T-helper 1 cell treated with Interleukin-12 subunit alpha and Interleukin-12 subunit beta and Interleukin-4 antibody, amounts not matched to agents 30 μg/mL and 1 μg/mL, for 36 hours (primary cell): ENCODE results near the gene PKNOX2.

Experiments used
- H3K27ac Mint-ChIP-seq: one replicate; pipeline ENCODE4 v1.8.0; 2021; ENCODE audit warnings: mild to moderate bottlenecking, mixed read lengths
- H3K27me3 Mint-ChIP-seq: one replicate; pipeline ENCODE4 v1.8.0; 2021; ENCODE audit warnings: low read depth, mixed read lengths
- H3K36me3 Mint-ChIP-seq: one replicate; pipeline ENCODE4 v1.8.0; 2021; ENCODE audit warnings: low read depth, mixed read lengths
- H3K4me1 Mint-ChIP-seq: one replicate; pipeline ENCODE4 v1.8.0; 2021; ENCODE audit warnings: low read depth, mixed read lengths
- H3K4me3 Mint-ChIP-seq: one replicate; pipeline ENCODE4 v1.8.0; 2021; ENCODE audit warnings: mild to moderate bottlenecking, moderate library complexity, mixed read lengths
- H3K9me3 Mint-ChIP-seq: one replicate; pipeline ENCODE4 v1.8.0; 2021; ENCODE audit warnings: mixed read lengths

PKNOX2 gene

DNA sequence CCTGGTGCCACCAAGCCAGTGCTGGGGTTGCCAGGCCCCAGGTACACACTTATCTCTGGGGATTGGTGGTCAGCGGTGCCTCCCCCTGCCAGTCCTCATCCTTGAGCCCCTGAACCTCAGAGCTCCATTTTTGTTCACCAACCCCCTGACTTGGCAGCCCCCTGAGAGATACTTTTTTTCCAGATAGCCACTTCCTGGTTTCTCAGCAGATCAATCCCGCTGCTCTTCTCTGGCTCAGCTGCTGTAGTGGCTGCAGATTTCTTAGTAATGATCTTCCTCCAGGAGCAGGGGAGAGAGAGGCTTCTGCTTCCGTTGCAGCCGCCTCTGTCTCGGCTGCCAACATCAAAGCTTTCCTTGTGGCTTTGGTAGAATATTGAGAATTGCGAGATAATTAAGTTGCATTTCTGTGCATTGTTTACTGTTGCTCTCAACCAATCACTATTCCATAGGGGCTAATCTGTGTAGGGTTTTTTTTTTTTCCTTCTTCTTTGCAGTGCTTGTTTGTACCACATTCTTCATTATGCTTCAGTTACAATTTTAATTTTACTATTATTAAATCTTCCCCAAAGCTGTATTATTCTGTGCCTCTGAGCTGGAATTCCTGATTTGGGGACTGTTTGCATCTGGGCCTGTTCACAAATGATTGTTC lies 92.1 kb downstream of the PKNOX2 start:
- Mint-ChIP-seq H3K27ac (no peak overlapping the region), H3K4me3 (no peak overlapping the region), H3K9me3 (no peaks in the 10 kb centered on the region), H3K27me3 (peaks cover 6% of the 10 kb centered on the region), H3K36me3 (no peaks in the 10 kb centered on the region), H3K4me1 (no peaks in the 10 kb centered on the region)

DNA sequence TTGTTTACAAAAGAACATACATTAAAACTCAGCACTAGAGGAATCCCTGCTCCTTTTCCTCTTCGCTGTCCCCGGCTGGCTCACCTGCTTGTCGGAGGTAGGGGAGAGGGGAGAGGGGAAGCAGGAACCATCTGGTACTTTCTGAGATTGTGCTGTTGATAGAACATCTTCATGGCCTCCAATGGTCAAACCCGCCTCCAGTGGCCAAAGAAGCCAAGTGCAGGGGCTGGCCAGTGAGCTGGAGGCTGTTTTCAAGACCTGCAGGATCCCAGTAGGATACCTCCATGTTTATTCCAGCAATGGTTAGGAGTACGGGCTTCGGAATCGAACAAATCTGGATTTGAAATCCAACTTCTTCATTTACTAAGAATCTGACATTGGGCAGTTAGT lies 92.6 kb downstream of the PKNOX2 start:
- H3K27ac Mint-ChIP-seq, result no peak overlapping the region
- H3K27me3 Mint-ChIP-seq, result peaks cover 11% of the 10 kb centered on the region
- no peaks in the 10 kb centered on the region for H3K36me3 Mint-ChIP-seq
- H3K4me3 Mint-ChIP-seq, result no peak overlapping the region
- H3K9me3 Mint-ChIP-seq, result no peaks in the 10 kb centered on the region
- H3K4me1 Mint-ChIP-seq, result no peaks in the 10 kb centered on the region

DNA sequence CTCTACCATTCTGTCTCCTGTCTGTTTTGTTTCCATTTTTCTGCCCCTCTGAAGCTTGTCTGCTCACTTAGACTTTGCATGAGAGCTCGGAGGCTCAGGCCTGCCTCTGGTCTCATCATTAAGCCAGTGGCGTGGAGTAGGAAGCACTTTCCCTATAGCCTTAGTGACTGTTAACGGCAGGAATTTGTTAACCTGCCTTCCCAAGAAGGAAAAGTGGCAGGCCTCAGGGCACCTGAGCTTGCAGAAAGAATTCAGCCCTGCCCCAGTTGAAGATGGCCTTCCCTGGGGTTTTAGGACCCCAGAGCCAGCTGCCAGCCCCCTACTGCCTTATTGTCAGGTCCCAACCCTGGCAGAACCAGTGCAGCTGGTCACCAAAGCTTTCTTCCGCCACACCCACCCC lies 93.2 kb downstream of the PKNOX2 start:
- Mint-ChIP-seq H3K9me3 (no peaks in the 10 kb centered on the region), H3K4me3 (no peak overlapping the region)

DNA sequence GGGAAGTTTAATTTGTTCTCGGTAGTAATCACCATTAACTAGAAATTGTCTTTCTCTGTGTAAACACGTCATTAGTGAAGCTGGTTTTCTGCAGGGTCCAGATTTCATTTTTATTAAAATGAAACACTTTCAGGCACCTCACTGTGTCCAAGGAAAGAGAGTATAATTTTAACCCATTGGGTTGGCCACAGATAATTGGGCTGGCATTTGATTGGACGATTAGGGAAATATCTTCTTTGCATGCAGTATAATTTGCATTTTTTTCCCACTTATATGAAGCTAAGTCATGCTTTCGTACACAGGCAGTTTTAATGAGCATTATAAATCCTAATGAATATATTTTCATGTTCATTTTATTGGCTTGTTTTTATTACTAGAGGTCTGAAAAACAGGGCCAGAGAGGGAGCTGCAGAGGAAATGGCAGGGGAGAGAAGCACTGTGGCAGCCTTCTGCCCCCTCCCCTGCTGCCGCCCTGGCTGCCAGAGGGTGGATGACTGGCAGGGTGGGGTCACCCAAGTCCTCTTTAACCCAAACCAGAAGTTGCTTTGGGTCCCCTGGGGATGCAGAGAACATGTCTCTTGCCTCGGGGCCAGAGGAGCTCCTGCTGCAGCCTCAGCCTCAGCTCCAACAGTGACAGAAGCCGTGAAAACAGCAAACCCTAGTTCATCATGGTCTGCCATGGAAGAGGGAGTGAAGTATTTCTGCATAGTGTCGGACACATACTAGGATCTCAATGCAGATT lies 93.9 kb downstream of the PKNOX2 start:
- Mint-ChIP-seq H3K4me3 (no peak overlapping the region), H3K27ac (no peak overlapping the region), H3K9me3 (no peaks in the 10 kb centered on the region), H3K4me1 (no peaks in the 10 kb centered on the region), H3K27me3 (peaks cover 21% of the 10 kb centered on the region), H3K36me3 (no peaks in the 10 kb centered on the region)

More for the DNA sequence above, 93.2 kb downstream of the PKNOX2 start:
- Mint-ChIP-seq H3K36me3 (no peaks in the 10 kb centered on the region), H3K27me3 (peaks cover 15% of the 10 kb centered on the region), H3K27ac (no peak overlapping the region), H3K4me1 (no peaks in the 10 kb centered on the region)

DNA sequence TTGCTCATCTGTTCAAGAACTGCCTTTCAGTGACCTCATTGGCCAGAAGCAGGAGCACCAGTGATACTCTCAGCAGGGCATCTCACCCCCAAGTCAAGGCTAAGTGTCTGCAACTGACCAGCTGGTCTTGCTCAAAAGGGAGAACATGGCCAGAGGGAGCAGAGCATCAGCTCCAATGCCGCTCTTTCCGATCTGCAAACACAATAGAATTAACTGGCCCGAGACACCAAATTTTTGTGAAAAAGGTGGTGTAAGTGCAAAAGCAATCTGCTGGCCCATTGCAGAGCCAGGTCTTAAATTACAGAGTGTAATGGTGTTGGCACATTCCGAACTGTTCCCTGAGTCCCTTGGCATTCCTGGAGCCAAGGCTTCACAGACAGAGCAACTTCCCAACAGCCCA lies 97.0 kb downstream of the PKNOX2 start:
- peaks cover 21% of the 10 kb centered on the region for H3K27me3 Mint-ChIP-seq
- no peaks in the 10 kb centered on the region for H3K9me3 Mint-ChIP-seq
- H3K4me1 Mint-ChIP-seq, result no peaks in the 10 kb centered on the region
- H3K27ac Mint-ChIP-seq, result no peak overlapping the region
- no peak overlapping the region for H3K4me3 Mint-ChIP-seq
- no peaks in the 10 kb centered on the region for H3K36me3 Mint-ChIP-seq

DNA sequence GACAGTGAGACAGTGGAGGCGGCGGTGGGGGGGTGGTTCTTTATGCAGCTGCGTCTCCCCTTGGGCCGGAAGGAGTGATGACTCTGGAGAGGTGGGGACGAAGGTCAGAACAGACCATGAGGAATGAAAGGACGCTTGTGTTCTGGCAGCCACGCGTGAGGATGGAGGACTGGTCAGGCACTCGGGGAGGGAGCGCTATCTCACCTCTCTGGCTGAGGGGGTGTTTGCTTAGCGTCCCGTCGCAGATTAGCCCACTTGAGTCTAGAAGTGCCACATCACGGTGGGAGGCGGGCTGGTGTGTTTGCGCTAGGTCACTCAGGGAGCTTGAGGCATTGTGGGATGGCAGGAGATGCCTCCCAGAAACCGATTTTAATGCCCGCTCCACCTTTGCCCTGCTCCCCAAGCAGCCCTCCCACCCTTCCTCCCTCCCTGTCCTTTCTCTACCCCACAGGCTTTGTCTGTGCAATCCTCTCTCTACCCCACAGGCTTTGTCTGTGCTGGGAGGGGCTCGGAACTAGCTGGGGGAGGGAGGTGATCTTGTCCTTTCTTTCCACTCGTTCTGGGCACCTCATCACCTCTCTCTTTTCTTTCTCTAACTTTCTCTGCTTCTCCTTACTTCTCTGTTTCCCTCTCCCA lies 97.8 kb downstream of the PKNOX2 start:
- Mint-ChIP-seq H3K4me1 (no peaks in the 10 kb centered on the region), H3K9me3 (no peaks in the 10 kb centered on the region), H3K27me3 (peaks cover 21% of the 10 kb centered on the region), H3K4me3 (no peak overlapping the region), H3K27ac (no peak overlapping the region), H3K36me3 (no peaks in the 10 kb centered on the region)

DNA sequence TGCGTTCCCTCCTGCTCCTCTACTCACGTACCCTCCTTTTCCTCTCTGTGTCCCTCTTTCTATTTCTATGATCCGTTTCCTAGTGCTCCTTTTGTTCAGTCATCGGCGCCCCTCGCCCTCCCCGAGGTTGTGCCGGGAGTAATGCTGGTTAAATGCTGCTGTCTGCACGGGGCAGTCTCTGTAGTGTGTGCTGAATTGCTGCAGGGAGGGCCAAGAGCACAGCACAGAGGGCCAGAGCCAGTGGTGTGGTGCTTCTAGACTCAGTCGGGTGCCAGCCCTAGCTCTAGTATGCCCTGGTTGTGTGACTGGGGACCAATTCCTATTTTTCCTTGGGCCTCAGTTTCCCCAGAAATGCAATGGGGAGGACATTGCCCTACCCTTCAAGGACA lies 98.3 kb downstream of the PKNOX2 start:
- Mint-ChIP-seq H3K9me3 (no peaks in the 10 kb centered on the region), H3K4me3 (no peak overlapping the region), H3K36me3 (no peaks in the 10 kb centered on the region), H3K27ac (no peak overlapping the region), H3K4me1 (no peaks in the 10 kb centered on the region), H3K27me3 (peaks cover 22% of the 10 kb centered on the region)

DNA sequence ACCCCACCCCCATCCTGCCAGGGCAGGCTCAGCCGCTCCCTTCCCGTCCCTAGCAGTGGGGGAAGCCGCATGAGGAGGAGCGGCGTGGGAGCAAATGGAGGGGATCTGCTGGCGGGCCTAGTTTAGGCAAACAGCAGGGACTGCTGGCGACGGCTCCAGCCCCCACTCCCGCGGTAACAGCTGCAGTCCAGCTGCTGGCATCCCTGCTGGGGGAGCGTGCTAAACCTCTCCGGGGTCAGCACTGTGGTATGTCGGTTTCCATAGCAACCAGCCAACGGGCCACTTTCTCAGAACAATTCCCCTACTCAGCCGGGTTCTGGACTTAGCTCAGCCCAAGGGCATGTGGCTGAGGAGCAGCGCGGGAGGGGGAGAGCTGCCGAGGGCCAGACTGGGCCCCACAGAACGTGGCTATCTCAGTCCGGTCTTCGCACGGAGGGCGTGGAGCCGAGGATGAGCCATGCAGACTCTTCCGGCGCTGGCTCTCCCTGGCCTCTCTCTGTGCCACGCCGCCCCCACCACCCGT lies 98.8 kb downstream of the PKNOX2 start:
- H3K36me3 Mint-ChIP-seq, result no peaks in the 10 kb centered on the region
- H3K27ac Mint-ChIP-seq, result no peak overlapping the region
- H3K4me3 Mint-ChIP-seq, result no peak overlapping the region
- H3K4me1 Mint-ChIP-seq, result no peaks in the 10 kb centered on the region
- H3K27me3 Mint-ChIP-seq, result peaks cover 22% of the 10 kb centered on the region
- H3K9me3 Mint-ChIP-seq, result no peaks in the 10 kb centered on the region

DNA sequence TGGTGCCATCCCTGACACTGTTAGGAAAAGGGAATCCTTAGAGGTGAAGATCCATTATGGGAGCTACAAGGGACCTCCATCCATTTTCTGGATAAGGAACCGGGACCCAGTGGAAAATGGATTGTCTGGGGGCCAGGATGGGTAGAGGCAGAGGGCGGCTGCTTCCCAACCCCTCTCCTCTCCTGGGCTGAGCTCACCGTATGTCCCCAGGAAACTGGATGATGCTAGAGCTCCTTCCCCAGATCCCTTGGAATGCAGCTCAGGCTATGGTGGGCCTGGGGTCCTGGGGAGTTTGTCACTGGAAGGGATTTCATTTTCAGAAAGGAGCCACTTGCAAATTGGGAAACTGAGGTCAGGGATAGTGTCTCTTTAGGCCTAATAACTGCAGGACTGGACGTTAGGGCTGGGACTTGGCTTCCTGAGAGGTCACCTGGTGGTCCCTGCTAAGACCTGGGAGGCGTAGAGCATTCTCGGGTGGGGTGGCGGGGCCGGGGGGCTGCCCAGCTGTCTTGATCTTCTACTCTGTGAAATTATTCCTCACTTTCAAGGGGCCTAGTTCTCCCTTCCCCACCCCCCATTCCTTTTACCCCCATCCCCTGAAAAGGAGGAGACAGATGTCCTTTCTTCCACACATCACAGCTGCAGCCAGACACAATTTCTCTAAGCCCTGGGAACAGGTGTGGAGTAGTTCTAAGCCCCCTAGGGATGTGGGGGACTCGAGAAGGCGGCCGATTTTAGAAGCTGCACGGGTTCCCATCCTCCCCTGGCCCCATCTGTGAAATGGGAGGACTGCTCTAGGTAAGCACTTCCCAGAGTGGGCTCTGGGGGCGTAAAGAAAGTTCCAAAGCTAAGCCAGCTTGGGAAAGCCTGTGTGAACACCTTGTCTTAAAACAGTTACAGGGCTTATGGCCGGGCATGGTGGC lies 99.8 kb downstream of the PKNOX2 start:
- Mint-ChIP-seq H3K4me1 (no peaks in the 10 kb centered on the region), H3K36me3 (no peaks in the 10 kb centered on the region), H3K4me3 (no peak overlapping the region), H3K27me3 (peaks cover 22% of the 10 kb centered on the region), H3K9me3 (no peaks in the 10 kb centered on the region), H3K27ac (no peak overlapping the region)

DNA sequence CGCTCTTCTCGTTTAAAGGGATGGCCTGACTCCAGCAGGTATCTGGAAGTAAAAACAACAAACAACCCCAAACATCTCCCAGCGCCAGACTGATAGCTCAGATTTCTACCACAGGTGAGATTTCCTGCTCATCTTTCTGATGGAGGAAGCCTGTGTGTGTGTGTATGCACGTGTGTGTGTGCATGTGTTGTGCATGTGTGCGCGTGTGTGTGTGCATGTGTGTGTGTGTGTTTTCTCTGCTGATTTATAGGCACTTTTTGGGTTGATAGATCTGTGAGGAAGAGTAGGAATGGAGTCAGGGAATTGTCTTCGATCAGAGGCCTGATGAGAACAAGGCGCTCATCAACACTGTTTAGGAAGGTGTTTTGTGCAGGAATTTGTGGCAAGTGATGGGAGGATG lies 103.0 kb downstream of the PKNOX2 start:
- Mint-ChIP-seq H3K36me3 (no peaks in the 10 kb centered on the region), H3K9me3 (no peaks in the 10 kb centered on the region), H3K27ac (no peak overlapping the region), H3K4me3 (no peak overlapping the region), H3K27me3 (peaks cover 16% of the 10 kb centered on the region), H3K4me1 (no peaks in the 10 kb centered on the region)

DNA sequence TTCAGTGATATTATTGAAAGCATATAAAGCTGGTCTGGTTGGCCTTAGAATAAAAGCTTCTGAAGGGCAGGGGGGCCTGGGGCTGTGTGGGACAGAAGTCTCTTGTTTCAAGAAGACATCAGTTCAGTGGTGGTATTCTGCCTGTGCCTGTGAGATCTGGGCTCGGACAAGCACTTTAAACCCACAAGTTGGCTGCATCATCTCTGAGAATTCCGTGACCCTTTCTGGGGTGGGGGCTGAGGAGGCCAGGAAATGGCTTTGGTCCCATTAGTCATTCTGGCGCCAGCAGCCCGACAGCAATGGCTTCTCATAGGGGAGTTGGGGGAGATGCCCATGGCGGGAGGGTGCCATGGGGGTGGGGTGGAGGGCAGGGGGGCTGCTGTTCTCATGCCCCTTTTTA lies 104.1 kb downstream of the PKNOX2 start:
- H3K4me3 Mint-ChIP-seq, result no peak overlapping the region
- peaks cover 8% of the 10 kb centered on the region for H3K27me3 Mint-ChIP-seq
- no peaks in the 10 kb centered on the region for H3K9me3 Mint-ChIP-seq
- no peaks in the 10 kb centered on the region for H3K36me3 Mint-ChIP-seq
- no peak overlapping the region for H3K27ac Mint-ChIP-seq
- H3K4me1 Mint-ChIP-seq, result no peaks in the 10 kb centered on the region

DNA sequence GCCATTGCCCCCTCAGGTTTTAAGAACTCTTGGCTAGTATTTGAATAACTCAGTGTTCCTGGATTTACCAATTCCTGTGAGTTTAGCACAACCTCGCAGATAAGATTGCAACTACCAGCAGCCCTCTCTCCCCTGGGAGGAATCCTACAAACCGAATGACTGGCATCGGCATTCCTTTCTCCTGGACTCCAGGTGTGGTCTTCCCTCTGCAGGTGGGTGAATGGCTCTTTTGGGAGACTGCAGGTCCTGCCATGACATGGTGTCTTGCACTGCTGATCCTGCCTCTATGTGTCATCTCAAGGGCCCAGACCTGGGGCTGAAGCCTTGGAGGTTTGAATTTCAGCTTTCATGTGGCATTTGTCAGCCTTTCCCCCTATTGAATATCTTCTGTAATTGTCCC lies 105.6 kb downstream of the PKNOX2 start:
- Mint-ChIP-seq H3K9me3 (no peaks in the 10 kb centered on the region), H3K36me3 (no peaks in the 10 kb centered on the region), H3K27me3 (peaks cover 8% of the 10 kb centered on the region), H3K4me1 (no peaks in the 10 kb centered on the region), H3K27ac (no peak overlapping the region), H3K4me3 (no peak overlapping the region)

DNA sequence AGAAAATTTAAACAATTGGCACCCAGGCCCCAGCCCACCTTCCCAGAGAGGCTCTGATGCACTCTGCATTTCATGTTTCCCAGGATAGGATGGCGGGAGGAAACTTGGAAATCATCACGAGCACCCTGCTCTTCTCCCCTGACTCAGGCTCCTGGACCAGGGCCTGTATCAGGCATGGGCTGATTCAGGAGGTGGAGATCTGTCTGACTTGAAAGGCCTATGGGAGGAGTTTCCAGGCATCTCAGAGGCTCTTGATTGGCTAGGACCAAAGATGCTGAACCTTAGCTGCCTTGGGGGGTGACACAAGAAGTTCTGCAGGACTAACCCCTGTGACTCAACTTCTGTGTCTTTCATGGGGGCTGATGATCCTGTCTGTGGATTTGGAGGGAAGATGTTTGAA lies 106.2 kb downstream of the PKNOX2 start:
- Mint-ChIP-seq H3K4me3 (no peak overlapping the region), H3K27ac (no peak overlapping the region), H3K36me3 (no peaks in the 10 kb centered on the region), H3K4me1 (no peaks in the 10 kb centered on the region), H3K9me3 (no peaks in the 10 kb centered on the region), H3K27me3 (peaks cover 8% of the 10 kb centered on the region)

DNA sequence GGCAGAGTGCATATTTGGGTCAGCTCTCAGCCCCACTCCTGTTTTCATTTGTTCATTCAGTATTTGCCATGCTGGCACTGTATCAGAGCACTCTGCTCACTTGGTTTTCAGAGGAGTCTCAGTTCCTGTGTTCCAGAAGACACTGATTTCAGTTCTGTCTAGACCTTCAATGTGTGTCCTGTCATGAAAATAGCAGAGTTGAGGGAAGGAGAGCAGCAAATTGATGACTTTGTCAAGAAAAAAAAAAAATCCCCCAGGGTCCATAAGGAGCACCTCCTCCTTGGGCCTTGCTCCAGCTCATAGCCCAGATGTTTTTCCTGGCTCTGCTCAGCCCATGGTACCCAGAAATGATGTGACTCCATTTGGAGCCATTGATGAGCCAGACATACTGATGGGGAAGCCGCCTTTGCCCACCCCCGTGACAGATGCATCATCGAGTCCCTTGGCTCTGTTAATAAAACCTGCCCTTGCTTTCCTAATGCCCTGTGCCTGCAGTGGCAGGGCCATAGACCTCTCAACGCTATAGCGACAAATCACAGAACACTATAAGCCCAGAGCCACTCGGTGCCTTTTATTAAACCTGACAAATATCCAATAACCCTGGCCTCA lies 107.0 kb downstream of the PKNOX2 start:
- Mint-ChIP-seq H3K36me3 (no peaks in the 10 kb centered on the region), H3K4me1 (no peaks in the 10 kb centered on the region), H3K27me3 (peaks cover 8% of the 10 kb centered on the region), H3K9me3 (no peaks in the 10 kb centered on the region), H3K4me3 (no peak overlapping the region), H3K27ac (no peak overlapping the region)
